Esophagus muscularis mucosa (tissue), 4 donors: ENCODE data around the gene MSRB1. TPM values are rescaled to one million over a fixed set of nuclear protein-coding genes. Genes with fewer than 3 reads are reported as not detected.
"Not testable (repeated sequence)": the region's sequence is repeated elsewhere in the genome, so short reads cannot be mapped to it uniquely, and the experiment has no call there.

Experiments
- DNase-seq: peaks from one replicate; pipeline ENCODE4 v3.0.0-alpha.2; 2017; ENCODE audit errors: extremely low spot score
- H3K27ac ChIP-seq, 4 donors: fragments of 200-600 bp; sonication (generic); replicated peaks in 1 of 4; 1 replicate in 3 of 4; 2 replicates in 1 of 4; pipeline ENCODE4 v1.5.1; 2016 to 2019; ENCODE audit warnings: mild to moderate bottlenecking in 1 of 4
- H3K27me3 ChIP-seq, 4 donors: fragments of 200-600 bp; sonication (generic); one replicate each; pipeline versions ENCODE4 v1.5.1 to v1.6.0; 2016 to 2019
- H3K36me3 ChIP-seq, 4 donors: fragments of 200-600 bp; sonication (generic); one replicate each; pipeline ENCODE4 v1.5.1; 2016 to 2019
- H3K4me1 ChIP-seq, 4 donors: fragments of 200-600 bp; sonication (generic); one replicate each; pipeline ENCODE4 v1.5.1; 2016 to 2019
- H3K4me3 ChIP-seq, 4 donors: fragments of 200-600 bp; sonication (generic); 1 replicate in 2 of 4; 2 replicates in 2 of 4; pipeline ENCODE4 v1.5.1; 2016 to 2019; ENCODE audit warnings: mild to moderate bottlenecking in 4 of 4, moderate library complexity in 1 of 4
- H3K9me3 ChIP-seq, 4 donors: fragments of 200-600 bp; sonication (generic); 1 replicate in 3 of 4; 2 replicates in 1 of 4; pipeline ENCODE4 v1.5.1; 2016 to 2019
- EP300 ChIP-seq: sonication (generic); formaldehyde crosslinking; IDR thresholded peaks from one replicate; pipeline ENCODE4 v1.6.1; 2017; ENCODE audit warnings: antibody characterized with exemption
- POLR2A ChIP-seq: fragments of 450-650 bp; IDR thresholded peaks from one replicate; pipeline ENCODE4 v1.6.1; 2017; ENCODE audit warnings: antibody characterized with exemption, moderate library complexity, mild to moderate bottlenecking, low read depth
- POLR2AphosphoS5 ChIP-seq, 2 donors: sonication (generic); formaldehyde crosslinking; IDR thresholded peaks; one replicate each; pipeline ENCODE4 v1.6.1; 2017; ENCODE audit warnings: antibody characterized with exemption in 2 of 2
- WGBS: methylation state at CpG from one replicate; pipeline ENCODE4 v1.1.5; 2018; 5-methylcytosine and 5-hydroxymethylcytosine counted together
- intact Hi-C: fragments of 100-400 bp; cut with DNase I; formaldehyde crosslinking; loops from one replicate; pipeline ENCODE4 v1.15.1; 2023
- total RNA-seq, 4 donors: library from RNA; depleted of rRNA; stranded (reverse); fragments of >200 nt; gene quantifications; one replicate each; pipeline versions ENCODE4 v1.1.0 to v1.2.1, GENCODE V29; 2016
- TF ChIP-seq, protein P1 (sequence below), 3 experiments: fragments of 200-600 bp in 2 of 3; fragments of 450-650 bp in 1 of 3; sonication (generic) in 2 of 3; IDR thresholded peaks; one replicate each; pipeline ENCODE4 v1.5.1; 2017 to 2019; ENCODE audit warnings: antibody characterized with exemption in 3 of 3, mild to moderate bottlenecking in 2 of 3, moderate library complexity in 1 of 3

The MSRB1 gene
- total RNA-seq, 4 donors from 2014 or later: 46.0 to 78.7 (median 53.1) TPM

DNA sequence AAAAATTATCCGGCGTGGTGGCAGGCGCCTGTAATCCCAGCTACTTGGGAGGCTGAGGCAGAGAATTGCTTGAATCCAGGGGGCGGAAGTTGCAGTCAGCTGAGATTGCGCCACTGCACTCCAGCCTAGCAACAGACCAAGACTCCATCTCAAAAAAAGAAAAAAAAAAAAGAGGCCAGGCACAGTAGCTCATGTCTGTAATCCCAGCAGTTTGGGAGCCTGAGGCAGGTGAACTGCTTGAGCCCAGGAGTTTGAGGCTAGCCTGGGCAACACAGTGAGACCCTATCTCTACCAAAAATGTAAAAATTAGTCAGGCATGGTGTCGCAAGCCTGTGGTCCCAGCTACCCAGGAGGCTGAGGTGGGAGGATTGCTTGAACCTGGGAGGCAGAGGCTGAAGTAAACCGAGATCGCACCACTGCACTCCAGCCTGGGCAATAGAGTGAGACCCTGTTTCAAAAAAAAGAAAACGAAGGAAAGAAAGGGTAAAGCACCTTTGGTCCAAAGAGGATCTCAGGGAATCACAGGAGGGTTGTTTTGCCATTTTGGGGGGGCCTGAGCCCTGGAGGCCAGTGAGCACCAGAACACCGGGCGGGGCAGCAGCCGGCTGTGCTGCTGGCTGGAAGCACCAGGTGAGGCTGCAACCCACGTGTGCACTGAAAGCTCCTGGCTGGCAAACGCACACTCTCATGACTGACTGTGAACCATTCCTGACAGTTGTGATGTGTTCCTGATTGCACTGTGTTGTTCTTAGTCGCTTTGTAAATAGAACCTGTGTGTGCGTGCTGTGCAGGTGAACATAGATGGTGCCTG is 43.2 kb downstream of the MSRB1 start:
- no peak overlapping the region for H3K27ac ChIP-seq
- no peak for TF ChIP-seq POLR2AphosphoS5 (IDR thresholded peaks at IDR 0.05)
- TF ChIP-seq, protein P1, sequence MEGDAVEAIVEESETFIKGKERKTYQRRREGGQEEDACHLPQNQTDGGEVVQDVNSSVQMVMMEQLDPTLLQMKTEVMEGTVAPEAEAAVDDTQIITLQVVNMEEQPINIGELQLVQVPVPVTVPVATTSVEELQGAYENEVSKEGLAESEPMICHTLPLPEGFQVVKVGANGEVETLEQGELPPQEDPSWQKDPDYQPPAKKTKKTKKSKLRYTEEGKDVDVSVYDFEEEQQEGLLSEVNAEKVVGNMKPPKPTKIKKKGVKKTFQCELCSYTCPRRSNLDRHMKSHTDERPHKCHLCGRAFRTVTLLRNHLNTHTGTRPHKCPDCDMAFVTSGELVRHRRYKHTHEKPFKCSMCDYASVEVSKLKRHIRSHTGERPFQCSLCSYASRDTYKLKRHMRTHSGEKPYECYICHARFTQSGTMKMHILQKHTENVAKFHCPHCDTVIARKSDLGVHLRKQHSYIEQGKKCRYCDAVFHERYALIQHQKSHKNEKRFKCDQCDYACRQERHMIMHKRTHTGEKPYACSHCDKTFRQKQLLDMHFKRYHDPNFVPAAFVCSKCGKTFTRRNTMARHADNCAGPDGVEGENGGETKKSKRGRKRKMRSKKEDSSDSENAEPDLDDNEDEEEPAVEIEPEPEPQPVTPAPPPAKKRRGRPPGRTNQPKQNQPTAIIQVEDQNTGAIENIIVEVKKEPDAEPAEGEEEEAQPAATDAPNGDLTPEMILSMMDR (IDR thresholded peaks at IDR 0.05): no peak
- TF ChIP-seq POLR2A: no peak
- TF ChIP-seq EP300: no peak
- H3K9me3 ChIP-seq: no peaks in the 10 kb centered on the region
- H3K36me3 ChIP-seq: no peaks in the 10 kb centered on the region
- H3K4me3 ChIP-seq: no peak overlapping the region
- H3K27me3 ChIP-seq: peaks cover 0 to 62% (median 0%) of the 10 kb centered on the region in 4 donors
- WGBS: 82% methylated on average over 16 of the region's 16 CpGs
- intact Hi-C loops: no loop called here
- no peak for DNase-seq
- H3K4me1 ChIP-seq: no peaks in the 10 kb centered on the region

DNA sequence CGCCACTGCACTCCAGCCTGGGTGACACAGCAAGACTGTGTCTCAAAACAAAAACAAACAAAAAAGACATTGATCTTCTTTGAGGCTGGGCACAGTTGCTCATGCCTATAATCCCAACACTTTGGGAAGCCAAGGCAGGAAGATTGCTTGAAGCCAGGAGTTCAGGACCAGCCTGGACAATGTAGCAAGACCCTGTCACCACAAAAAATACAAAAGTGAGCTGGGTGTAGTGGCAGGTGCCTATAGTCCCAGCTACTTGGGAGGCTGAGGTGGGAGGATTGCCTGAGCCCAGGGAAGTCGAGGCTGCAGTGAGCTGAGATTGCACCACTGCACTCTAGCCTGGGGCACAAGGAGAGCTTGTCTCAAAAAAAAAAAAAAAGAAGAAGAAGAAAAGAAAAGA is 45.3 kb downstream of the MSRB1 start:
- H3K27me3 ChIP-seq: peaks cover 0 to 52% (median 0%) of the 10 kb centered on the region in 4 donors
- H3K4me3 ChIP-seq, H3K9me3 ChIP-seq, H3K4me1 ChIP-seq, DNase-seq, H3K27ac ChIP-seq, H3K36me3 ChIP-seq, intact Hi-C loops: not testable (repeated sequence)
- WGBS: 89% methylated on average over 2 of the region's 2 CpGs

DNA sequence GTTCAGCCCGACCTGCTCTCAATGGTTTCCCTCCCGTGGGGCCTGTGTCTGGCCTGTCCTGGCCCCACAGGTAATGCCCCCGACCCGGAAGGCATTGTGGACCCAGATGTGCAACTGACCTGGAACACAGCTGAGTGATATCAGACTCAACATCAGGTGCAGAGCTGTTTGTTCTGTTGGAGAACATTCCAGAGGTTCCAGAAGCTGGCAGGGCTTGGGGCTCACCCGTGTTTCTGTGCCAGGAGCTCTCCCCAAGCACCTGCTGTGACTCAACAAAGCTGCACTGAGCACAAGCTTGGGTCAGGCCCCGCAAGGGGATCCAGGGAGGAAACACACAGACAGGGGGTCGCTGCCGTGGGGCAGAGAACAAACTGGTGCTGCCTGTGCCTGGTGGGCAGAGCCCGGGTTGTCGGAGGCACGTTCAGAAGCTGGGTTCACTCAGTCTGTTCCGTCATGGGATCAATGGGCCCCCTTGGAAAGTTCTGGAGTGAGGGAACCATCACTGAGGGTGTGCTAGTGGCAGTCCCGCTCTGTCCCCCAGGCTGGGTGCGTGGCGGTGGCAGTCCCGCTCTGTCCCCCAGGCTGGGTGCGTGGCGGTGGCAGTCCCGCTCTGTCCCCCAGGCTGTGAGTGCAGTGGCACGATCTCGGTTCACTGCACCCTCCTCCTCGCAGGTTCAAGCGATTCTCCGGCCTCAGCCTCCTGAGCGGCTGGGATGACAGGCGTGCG is 46.9 kb downstream of the MSRB1 start:
- Histone ChIP-seq H3K4me3 (no peak overlapping the region), H3K27me3 (peaks cover 0 to 63% (median 0%) of the 10 kb centered on the region in 4 donors), H3K9me3 (no peaks in the 10 kb centered on the region), H3K4me1 (no peaks in the 10 kb centered on the region), H3K27ac (no peak overlapping the region), H3K36me3 (no peaks in the 10 kb centered on the region)
- WGBS: 78% methylated on average over 27 of the region's 27 CpGs
- no peak for DNase-seq
- no peak for TF ChIP-seq POLR2AphosphoS5 (IDR thresholded peaks at IDR 0.05)
- TF ChIP-seq, protein P1 (IDR thresholded peaks at IDR 0.05): no peak
- TF ChIP-seq EP300: no peak
- TF ChIP-seq POLR2A: no peak
- intact Hi-C loops: no loop called here

DNA sequence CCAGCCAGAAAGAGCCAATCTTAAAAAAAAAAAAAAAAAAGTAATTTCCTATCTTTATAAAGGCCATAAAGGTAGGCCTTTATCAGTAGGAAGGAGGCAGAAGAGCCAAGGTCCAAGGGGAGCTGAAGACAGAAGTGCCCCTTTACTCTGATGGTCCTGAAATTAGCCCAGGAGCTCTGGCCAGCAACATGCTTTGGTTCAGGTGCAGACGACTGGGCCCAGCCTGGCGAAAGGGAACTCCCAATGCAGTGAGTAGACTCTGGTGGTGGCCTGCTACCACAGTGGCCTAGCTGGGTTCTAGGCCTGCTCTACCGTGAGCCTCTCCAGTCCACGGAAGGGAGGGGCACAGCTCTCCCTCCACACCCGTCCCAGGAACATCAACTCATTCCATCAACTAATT is 47.9 kb downstream of the MSRB1 start:
- DNase-seq: no peak
- H3K27me3 ChIP-seq: peaks cover 0 to 68% (median 0%) of the 10 kb centered on the region in 4 donors
- WGBS: 93% methylated on average over 5 of the region's 5 CpGs
- H3K27ac ChIP-seq: no peak overlapping the region
- no peaks in the 10 kb centered on the region for H3K4me1 ChIP-seq
- H3K4me3 ChIP-seq: no peak overlapping the region
- TF ChIP-seq, protein P1 (IDR thresholded peaks at IDR 0.05): no peak
- TF ChIP-seq POLR2A (no peak), POLR2AphosphoS5 (IDR thresholded peaks at IDR 0.05) (no peak), EP300 (no peak)
- no peaks in the 10 kb centered on the region for H3K36me3 ChIP-seq
- intact Hi-C loops: no loop called here
- no peaks in the 10 kb centered on the region for H3K9me3 ChIP-seq

DNA sequence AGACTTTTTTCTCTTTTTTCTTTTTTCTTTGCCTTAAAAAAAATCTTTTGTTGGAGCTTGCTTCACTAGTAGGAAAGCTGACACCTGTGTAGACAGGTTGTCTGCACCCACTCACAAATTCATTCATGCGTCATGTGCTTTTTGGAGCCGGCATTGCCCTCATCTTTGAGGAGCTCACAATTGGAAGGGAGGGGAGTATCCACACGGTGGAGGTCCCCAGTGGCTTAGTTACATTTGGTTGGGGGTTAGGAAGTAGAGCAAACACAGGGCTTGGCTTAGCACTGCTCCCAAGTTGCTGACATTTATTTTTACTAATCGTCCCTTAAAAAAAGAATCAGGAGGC is 52.3 kb downstream of the MSRB1 start:
- 35% methylated on average over 4 of the region's 4 CpGs for WGBS
- H3K4me1 ChIP-seq: no peaks in the 10 kb centered on the region
- intact Hi-C loops: no loop called here
- no peaks in the 10 kb centered on the region for H3K9me3 ChIP-seq
- peaks cover 0 to 67% (median 0%) of the 10 kb centered on the region in 4 donors for H3K27me3 ChIP-seq
- H3K27ac ChIP-seq: no peak overlapping the region
- no peak for DNase-seq
- H3K4me3 ChIP-seq: no peak overlapping the region
- TF ChIP-seq POLR2A (no peak), POLR2AphosphoS5 (IDR thresholded peaks at IDR 0.05) (no peak), EP300 (no peak)
- TF ChIP-seq, protein P1 (IDR thresholded peaks at IDR 0.05): no peak
- H3K36me3 ChIP-seq: no peaks in the 10 kb centered on the region
